ENCODE measurements around the gene DOCK8. TPM values are rescaled to one million over a fixed set of nuclear protein-coding genes. Genes with fewer than 3 reads are reported as not detected.

DOCK8 gene
- total RNA-seq, 2 donors from 2014 or later = 5.2 to 9.5 TPM

- Histone ChIP-seq H3K36me3 (no peaks in the 10 kb centered on the region), H3K27ac (no peak overlapping the region), H3K4me1 (no peaks in the 10 kb centered on the region), H3K9me3 (no peaks in the 10 kb centered on the region), H3K4me3 (no peak overlapping the region), H3K27me3 (no peaks in the 10 kb centered on the region)
- DNase-seq (ENCODE audit: low spot score) = no peak
- TF ChIP-seq CTCF (IDR thresholded peaks at IDR 0.05) = no peak
Observed at GRCh38 chr9:477193-477592, 262.5 kb downstream of the DOCK8 start.

- no peak overlapping the region for H3K27ac ChIP-seq
- no peaks in the 10 kb centered on the region for H3K27me3 ChIP-seq
- no peaks in the 10 kb centered on the region for H3K36me3 ChIP-seq
- no peaks in the 10 kb centered on the region for H3K9me3 ChIP-seq
- DNase-seq (ENCODE audit: low spot score) = no peak
- no peak overlapping the region for H3K4me3 ChIP-seq
- no peak for TF ChIP-seq CTCF (IDR thresholded peaks at IDR 0.05)
- no peaks in the 10 kb centered on the region for H3K4me1 ChIP-seq
Observed at GRCh38 chr9:479304-479970, 264.8 kb downstream of the DOCK8 start.

GRCh38 chr9:479971-480350 is 265.3 kb downstream of the DOCK8 start:
- Histone ChIP-seq H3K4me3 (no peak overlapping the region), H3K4me1 (no peaks in the 10 kb centered on the region), H3K9me3 (no peaks in the 10 kb centered on the region), H3K27me3 (no peaks in the 10 kb centered on the region), H3K36me3 (no peaks in the 10 kb centered on the region), H3K27ac (no peak overlapping the region)
- no peak for DNase-seq (ENCODE audit: low spot score)
- no peak for TF ChIP-seq CTCF (IDR thresholded peaks at IDR 0.05)

GRCh38 chr9:482739-483138 is 268.1 kb downstream of the DOCK8 start:
- Histone ChIP-seq H3K27me3 (no peaks in the 10 kb centered on the region), H3K9me3 (no peaks in the 10 kb centered on the region)
- no peak for TF ChIP-seq CTCF (IDR thresholded peaks at IDR 0.05)

GRCh38 chr9:486156-486555 is 271.5 kb downstream of the DOCK8 start:
- no peak for DNase-seq (ENCODE audit: low spot score)
- no peak for TF ChIP-seq CTCF (IDR thresholded peaks at IDR 0.05)
- Histone ChIP-seq H3K36me3 (no peaks in the 10 kb centered on the region), H3K4me3 (no peak overlapping the region), H3K27ac (no peak overlapping the region), H3K9me3 (no peaks in the 10 kb centered on the region), H3K4me1 (no peaks in the 10 kb centered on the region), H3K27me3 (no peaks in the 10 kb centered on the region)

More at GRCh38 chr9:482739-483138, 268.1 kb downstream of the DOCK8 start:
- DNase-seq (ENCODE audit: low spot score) = no peak
- H3K27ac ChIP-seq = no peak overlapping the region
- no peaks in the 10 kb centered on the region for H3K4me1 ChIP-seq
- no peaks in the 10 kb centered on the region for H3K36me3 ChIP-seq
- H3K4me3 ChIP-seq = no peak overlapping the region

GRCh38 chr9:487429-487828 is 272.8 kb downstream of the DOCK8 start:
- TF ChIP-seq CTCF (IDR thresholded peaks at IDR 0.05) = no peak
- no peaks in the 10 kb centered on the region for H3K27me3 ChIP-seq
- H3K36me3 ChIP-seq = no peaks in the 10 kb centered on the region
- H3K4me3 ChIP-seq = no peak overlapping the region
- H3K27ac ChIP-seq = no peak overlapping the region
- DNase-seq (ENCODE audit: low spot score) = no peak
- no peaks in the 10 kb centered on the region for H3K9me3 ChIP-seq
- H3K4me1 ChIP-seq = no peaks in the 10 kb centered on the region

Measured in right atrium auricular region (tissue), 2 donors.